K562 (cell line): ENCODE results near the gene RPL39. TPM values are rescaled to one million over a fixed set of nuclear protein-coding genes. Genes with fewer than 3 reads are reported as not detected.
"Not testable (repeated sequence)": the region's sequence is repeated elsewhere in the genome, so short reads cannot be mapped to it uniquely, and the experiment has no call there.

Experiments
- ATAC-seq: fragments of 200-7000 bp; cut with Tn5 transposase; 3 replicates; pipeline ENCODE4 v1.9.1; 2020; ENCODE audit warnings: moderate library complexity
- BruUV-seq: library from RNA; stranded (reverse); fragments of 400-500 nt; replicated peaks from 2 replicates; lab custom pipeline; 2021; lab: Mats Ljungman, UMichigan
- CTCF ChIA-PET: fragments of 300-600 bp; formaldehyde crosslinking; extraction: SDS; loops from one replicate; lab custom pipeline; 2021; ENCODE audit warnings: low intra/inter-chr PET ratio; lab: Yijun Ruan, JAX
- POLR2A ChIA-PET: fragments of 300-600, 350-650 bp; sonication (Branson Sonifier 250); formaldehyde crosslinking; extraction: SDS; loops from one replicate; lab custom pipeline; 2021; ENCODE audit warnings: antibody characterized with exemption, inconsistent platforms; lab: Yijun Ruan, JAX
- DNase-seq, 4 experiments: peaks; one replicate each; pipeline versions ENCODE4 v3.0.0 to v3.0.0-alpha.2; 2011 to 2018; ENCODE audit warnings: low spot score in 3 of 4, mixed read lengths in 3 of 4; ENCODE audit errors: extremely low read depth in 1 of 4
- FAIRE-seq: peaks from 2 replicates; lab custom pipeline; 2011; peaks lifted over from hg19 to GRCh38; lab: Jason Lieb, UNC
- H2AFZ ChIP-seq: 2 replicates; pipeline ENCODE4 v1.6.0; 2011; ENCODE audit warnings: low read depth, low read length, control low read depth, inconsistent platforms
- H3K27ac ChIP-seq: fragments of 200-600 bp; 3 replicates; pipeline ENCODE4 v1.8.0; 2011; ENCODE audit warnings: low read depth, mild to moderate bottlenecking, control low read depth, inconsistent platforms, low read length, moderate library complexity, mixed read lengths; ENCODE audit errors: extremely low read depth
- H3K27me3 ChIP-seq, 2 experiments: fragments of 300-600 bp in 1 of 2; 2 replicates in 1 of 2; 3 replicates in 1 of 2; pipeline versions ENCODE4 v1.6.0 to v1.8.0; 2011; ENCODE audit warnings: inconsistent platforms in 2 of 2, low read length in 2 of 2, mild to moderate bottlenecking in 1 of 2, mixed read lengths in 1 of 2, moderate library complexity in 1 of 2; ENCODE audit not compliant: control insufficient read depth in 2 of 2, insufficient read depth in 2 of 2
- H3K36me3 ChIP-seq: fragments of 300-600 bp; 3 replicates; pipeline ENCODE4 v1.8.0; 2011; ENCODE audit warnings: mild to moderate bottlenecking, low read length, inconsistent platforms; ENCODE audit not compliant: control insufficient read depth, insufficient read depth
- H3K4me1 ChIP-seq, 2 experiments: fragments of 200-600 bp in 1 of 2; replicated peaks in 1 of 2; 2 replicates in 1 of 2; 3 replicates in 1 of 2; pipeline versions ENCODE4 v1.5.1 to v1.8.0; 2011; ENCODE audit warnings: inconsistent platforms in 2 of 2, low read length in 2 of 2, mild to moderate bottlenecking in 1 of 2, mixed read lengths in 1 of 2, moderate library complexity in 1 of 2; ENCODE audit not compliant: control insufficient read depth in 2 of 2, insufficient read depth in 2 of 2
- H3K4me2 ChIP-seq: 2 replicates; pipeline ENCODE4 v1.6.1; 2011; ENCODE audit warnings: low read length, control low read depth, inconsistent platforms, mixed read lengths; ENCODE audit not compliant: insufficient read depth
- H3K4me3 ChIP-seq: fragments of 200-600 bp; sonication (generic), shearing (Covaris generic); 2 replicates; pipeline ENCODE4 v1.5.1; 2016; ENCODE audit warnings: control low read depth, inconsistent platforms
- H3K79me2 ChIP-seq: fragments of 200-600 bp; 3 replicates; pipeline ENCODE4 v1.8.0; 2011; ENCODE audit warnings: low read length, inconsistent platforms; ENCODE audit not compliant: control insufficient read depth, insufficient read depth
- H3K9ac ChIP-seq, 2 experiments: 2 replicates each; pipeline versions ENCODE4 v1.6.0 to v1.6.1; 2011; ENCODE audit warnings: low read depth in 2 of 2, low read length in 2 of 2, control low read depth in 1 of 2, inconsistent platforms in 1 of 2, mild to moderate bottlenecking in 1 of 2, mixed read lengths in 1 of 2; ENCODE audit not compliant: insufficient read depth in 1 of 2
- H3K9me1 ChIP-seq: one replicate; pipeline ENCODE4 v1.6.0; 2011; ENCODE audit warnings: inconsistent platforms, mild to moderate bottlenecking, low read length, moderate library complexity; ENCODE audit not compliant: control insufficient read depth, insufficient read depth
- H3K9me3 ChIP-seq: replicated peaks from 2 replicates; pipeline ENCODE4 v1.5.1; 2011; ENCODE audit warnings: low read depth, low read length, inconsistent platforms; ENCODE audit not compliant: control insufficient read depth, insufficient read depth
- H4K20me1 ChIP-seq: replicated peaks from 2 replicates; pipeline ENCODE4 v1.6.1; 2011; ENCODE audit warnings: low read length, inconsistent platforms, mixed read lengths; ENCODE audit not compliant: control insufficient read depth, insufficient read depth
- EP400 ChIP-seq: fragments of 450-650 bp; IDR thresholded peaks from 2 replicates; pipeline ENCODE4 v1.6.1; 2017; ENCODE audit warnings: antibody characterized with exemption, mild to moderate bottlenecking, moderate library complexity
- NFYB ChIP-seq: IDR thresholded peaks from 2 replicates; pipeline ENCODE4 v1.6.1; 2011; ENCODE audit warnings: mild to moderate bottlenecking, moderate library complexity; ENCODE audit not compliant: insufficient read length; ENCODE audit errors: extremely low read depth
- PML ChIP-seq: IDR thresholded peaks from 2 replicates; pipeline ENCODE4 v1.6.1; 2012; ENCODE audit warnings: low read length, inconsistent platforms
- ZNF316 ChIP-seq: fragments of 450-650 bp; IDR thresholded peaks from 2 replicates; pipeline ENCODE4 v1.6.1; 2016
- WGBS: fragments of 100-300 bp; shearing (Covaris generic); methylation state at CpG from one replicate; pipeline ENCODE4 v1.1.6; 2016; ENCODE audit warnings: low coverage, mixed read lengths; ENCODE audit not compliant: insufficient coverage; ENCODE audit errors: missing lambda C conversion rate; 5-methylcytosine and 5-hydroxymethylcytosine counted together
- in situ Hi-C: fragments of 300-500 bp; cut with MboI; formaldehyde crosslinking; loops from 4 replicates; pipeline ENCODE4 v1.15.0; 2018; ENCODE audit warnings: inconsistent platforms, mixed read lengths
- intact Hi-C: fragments of 100-400 bp; cut with micrococcal nuclease; formaldehyde crosslinking; loops from 2 replicates; pipeline ENCODE4 v1.14.2; 2022
- polyA plus RNA-seq, 8 experiments: library from polyadenylated mRNA; depleted of rRNA in 4 of 8; stranded (reverse) in 5 of 8; unstranded in 3 of 8; fragments of >200 nt; fragmentation: Nextera tagmentation in 2 of 8; fragmentation: Illumina TruSeq in 1 of 8; extraction: Ambion mirVana in 2 of 8; extraction: Trizol in 1 of 8; gene quantifications; 2 replicates each; pipeline versions ENCODE4 v1.2.1 to v1.2.3, GENCODE V29; 2011 to 2014; ENCODE audit warnings: inconsistent platforms in 1 of 8, missing spikeins in 1 of 8
- total RNA-seq, 7 experiments: library from RNA; depleted of rRNA in 6 of 7; stranded (reverse); fragments of >200 nt in 6 of 7; fragmentation: Illumina TruSeq in 2 of 7; extraction: Trizol in 2 of 7; gene quantifications; 2 replicates each; pipeline versions ENCODE4 v1.2.1 to v1.2.3, GENCODE V29; 2011 to 2021; ENCODE audit warnings: low replicate concordance in 1 of 7

The RPL39 gene
- total and polyA plus RNA-seq, 9 of the 15 experiments (the other 6 are each of a cell fraction or from before 2014, with no cell fraction given) = 1,382 to 5,043 (median 3,226) TPM

GRCh38 chrX:119775517-119776238 lies 15.8 kb downstream of the RPL39 start (continued):
- TF ChIP-seq PML = no peak
- no peak for TF ChIP-seq EP400

GRCh38 chrX:119769388-119769787 lies 22.0 kb downstream of the RPL39 start:
- H3K4me2 ChIP-seq, H3K9ac ChIP-seq, H3K9me3 ChIP-seq, H3K4me1 ChIP-seq, H2AFZ ChIP-seq, H3K79me2 ChIP-seq, DNase-seq, ATAC-seq, CTCF ChIA-PET, H4K20me1 ChIP-seq, H3K9me1 ChIP-seq, FAIRE-seq, BruUV-seq, H3K27me3 ChIP-seq, H3K27ac ChIP-seq, H3K36me3 ChIP-seq, H3K4me3 ChIP-seq, intact Hi-C loops: not testable (repeated sequence)
- in situ Hi-C loops = loop anchor here (10.0 kb wide), 1 partner anchor 255 kb away; no protein-coding TSS in a partner anchor
- 83% methylated on average over 1 of the region's 3 CpGs for WGBS
- POLR2A ChIA-PET = interaction anchor here (0.7 to 1.5 kb wide), 2 partner anchors 22 to 150 kb away, joined by 4 to 5 read pairs; partner anchors contain the start of gene RPL39
- TF ChIP-seq ZNF316 (0 out of 2 replicates have a peak, but pooled peaks have one; percentile 9), NFYB (peak; percentile 69)
